GM12892 (cell line): ENCODE data around the gene TBC1D14.

Experiments
- POLR2A ChIP-seq: IDR thresholded peaks from 2 replicates; pipeline ENCODE4 v1.6.1; 2011; ENCODE audit warnings: low read depth, low read length, control low read depth
- POLR2AphosphoS5 ChIP-seq: IDR thresholded peaks from 2 replicates; pipeline ENCODE4 v1.6.1; 2011; ENCODE audit warnings: low read depth, low read length, control low read depth
- TAF1 ChIP-seq: IDR thresholded peaks from 2 replicates; pipeline ENCODE4 v1.6.1; 2011; ENCODE audit warnings: low read depth, mild to moderate bottlenecking, control low read depth, low read length, borderline replicate concordance

DNA sequence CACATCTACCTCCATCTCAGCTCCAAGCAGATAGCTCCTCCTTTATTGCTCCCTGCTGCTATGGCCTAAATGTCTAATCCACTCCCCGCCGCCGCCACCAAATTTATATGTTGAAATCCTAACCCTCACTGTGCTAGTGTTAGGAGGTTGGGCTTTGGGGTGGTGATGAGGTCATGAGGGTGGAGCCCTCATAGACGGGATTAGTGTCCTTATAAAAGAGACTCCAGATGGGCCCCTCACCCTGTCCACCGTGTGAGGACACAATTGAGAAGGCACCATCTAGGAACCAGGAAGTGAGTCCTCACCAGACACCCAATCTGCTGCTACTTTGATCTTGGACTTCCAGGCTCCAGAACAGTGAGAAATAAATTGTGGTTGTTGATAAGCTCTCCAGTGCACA is 13.6 kb upstream of the TBC1D14 start:
- TF ChIP-seq POLR2A, result no peak
- no peak for TF ChIP-seq POLR2AphosphoS5
- no peak for TF ChIP-seq TAF1
